H9 (cell line): ENCODE results near the gene MT1A. TPM values are rescaled to one million over a fixed set of nuclear protein-coding genes. Genes with fewer than 3 reads are reported as not detected.

ENCODE experiments used
- DNase-seq: peaks from one replicate; pipeline ENCODE4 v3.0.0-alpha.2; 2017
- H2AFZ ChIP-seq: one replicate; pipeline ENCODE4 v1.6.1; 2013; ENCODE audit warnings: mild to moderate bottlenecking, low read length, control low read depth, moderate library complexity
- H2AK5ac ChIP-seq: 2 replicates; pipeline ENCODE4 v1.6.1; 2013; ENCODE audit warnings: low read length, control low read depth, mixed read lengths; ENCODE audit not compliant: insufficient read length
- H2BK120ac ChIP-seq: one replicate; pipeline ENCODE4 v1.6.1; 2013; ENCODE audit warnings: low read depth, mild to moderate bottlenecking, low read length, control low read depth, inconsistent platforms; ENCODE audit not compliant: poor library complexity, severe bottlenecking
- H2BK12ac ChIP-seq: 2 replicates; pipeline ENCODE4 v1.6.1; 2013; ENCODE audit warnings: low read length, control low read depth, mixed read lengths, low read depth; ENCODE audit not compliant: insufficient read length
- H2BK15ac ChIP-seq: 2 replicates; pipeline ENCODE4 v1.6.1; 2013; ENCODE audit warnings: low read depth, low read length, control low read depth
- H2BK20ac ChIP-seq: one replicate; pipeline ENCODE4 v1.6.1; 2013; ENCODE audit warnings: low read depth, mild to moderate bottlenecking, low read length, control low read depth, inconsistent platforms; ENCODE audit not compliant: poor library complexity, severe bottlenecking
- H2BK5ac ChIP-seq: 2 replicates; pipeline ENCODE4 v1.6.1; 2013; ENCODE audit warnings: low read length, control low read depth, mixed read lengths; ENCODE audit not compliant: insufficient read length
- H3K14ac ChIP-seq: 2 replicates; pipeline ENCODE4 v1.6.1; 2013; ENCODE audit warnings: low read length, control low read depth; ENCODE audit not compliant: insufficient read depth
- H3K18ac ChIP-seq: 2 replicates; pipeline ENCODE4 v1.6.1; 2013; ENCODE audit warnings: low read depth, mild to moderate bottlenecking, mixed read lengths, low read length, control low read depth; ENCODE audit not compliant: insufficient read length
- H3K23ac ChIP-seq: 2 replicates; pipeline ENCODE4 v1.6.1; 2013; ENCODE audit warnings: low read length, control low read depth, mixed read lengths, low read depth; ENCODE audit not compliant: insufficient read length
- H3K23me2 ChIP-seq: 2 replicates; pipeline ENCODE4 v1.6.1; 2013; ENCODE audit warnings: low read depth, mild to moderate bottlenecking, mixed read lengths, low read length, control low read depth; ENCODE audit not compliant: insufficient read length, poor library complexity, severe bottlenecking
- H3K27ac ChIP-seq: 2 replicates; pipeline ENCODE4 v1.5.1; 2013; ENCODE audit warnings: low read length, control low read depth, mixed read lengths, low read depth; ENCODE audit not compliant: insufficient read length
- H3K27me3 ChIP-seq: 2 replicates; pipeline ENCODE4 v1.6.1; 2013; ENCODE audit warnings: low read length, control low read depth, inconsistent platforms; ENCODE audit not compliant: insufficient read depth
- H3K4ac ChIP-seq: 2 replicates; pipeline ENCODE4 v1.6.1; 2013; ENCODE audit warnings: low read depth, mild to moderate bottlenecking, control low read depth, inconsistent platforms, low read length, moderate library complexity
- H3K4me1 ChIP-seq: 2 replicates; pipeline ENCODE4 v1.6.1; 2013; ENCODE audit warnings: low read length, control low read depth, inconsistent platforms; ENCODE audit not compliant: insufficient read depth
- H3K4me2 ChIP-seq: 2 replicates; pipeline ENCODE4 v1.6.1; 2013; ENCODE audit warnings: low read length, control low read depth, mixed read lengths; ENCODE audit not compliant: insufficient read length, insufficient read depth
- H3K56ac ChIP-seq: 2 replicates; pipeline ENCODE4 v1.6.1; 2013; ENCODE audit warnings: low read depth, mild to moderate bottlenecking, mixed read lengths, low read length, control low read depth; ENCODE audit not compliant: insufficient read length
- H3K79me1 ChIP-seq: 2 replicates; pipeline ENCODE4 v1.6.1; 2013; ENCODE audit warnings: low read depth, mild to moderate bottlenecking, moderate library complexity, low read length, control low read depth, inconsistent platforms; ENCODE audit not compliant: insufficient read depth, poor library complexity, severe bottlenecking
- H3K79me2 ChIP-seq: 2 replicates; pipeline ENCODE4 v1.6.1; 2013; ENCODE audit warnings: low read length, control low read depth, inconsistent platforms; ENCODE audit not compliant: insufficient read depth
- H3K9ac ChIP-seq: 2 replicates; pipeline ENCODE4 v1.6.1; 2013; ENCODE audit warnings: low read length, control low read depth, mixed read lengths; ENCODE audit not compliant: insufficient read length; ENCODE audit errors: extremely low read depth
- H3K9me3 ChIP-seq: one replicate; pipeline ENCODE4 v1.6.1; 2013; ENCODE audit warnings: low read depth, low read length, inconsistent platforms; ENCODE audit not compliant: control insufficient read depth
- H3T11ph ChIP-seq: one replicate; pipeline ENCODE4 v1.6.1; 2013; ENCODE audit warnings: mild to moderate bottlenecking, low read length, control low read depth, inconsistent platforms
- H4K20me1 ChIP-seq: one replicate; pipeline ENCODE4 v1.6.1; 2013; ENCODE audit not compliant: control insufficient read depth, insufficient read length, insufficient read depth
- H4K5ac ChIP-seq: 2 replicates; pipeline ENCODE4 v1.6.1; 2013; ENCODE audit warnings: low read depth, mild to moderate bottlenecking, mixed read lengths, low read length, control low read depth; ENCODE audit not compliant: insufficient read length
- H4K8ac ChIP-seq: replicated peaks from 2 replicates; pipeline ENCODE4 v1.6.1; 2013; ENCODE audit warnings: low read length, control low read depth, mixed read lengths, low read depth; ENCODE audit not compliant: insufficient read length
- H4K91ac ChIP-seq: 2 replicates; pipeline ENCODE4 v1.6.1; 2013; ENCODE audit warnings: low read depth, mild to moderate bottlenecking, moderate library complexity, mixed read lengths, low read length, control low read depth; ENCODE audit not compliant: insufficient read length
- H3K27ac Mint-ChIP-seq, 3 experiments: 2 replicates in 2 of 3; 3 replicates in 1 of 3; pipeline ENCODE4 v1.8.0; 2020 to 2021; ENCODE audit warnings: mixed read lengths in 3 of 3, mild to moderate bottlenecking in 1 of 3, moderate library complexity in 1 of 3
- H3K27me3 Mint-ChIP-seq: 2 replicates; pipeline ENCODE4 v1.8.0; 2021; ENCODE audit warnings: low read depth, mild to moderate bottlenecking, moderate library complexity, mixed read lengths
- H3K36me3 Mint-ChIP-seq, 3 experiments: 2 replicates in 2 of 3; 3 replicates in 1 of 3; pipeline ENCODE4 v1.8.0; 2020 to 2021; ENCODE audit warnings: low read depth in 3 of 3, mixed read lengths in 3 of 3; ENCODE audit not compliant: insufficient read depth in 1 of 3
- H3K4me1 Mint-ChIP-seq, 2 experiments: 2 replicates each; pipeline ENCODE4 v1.8.0; 2020; ENCODE audit warnings: mixed read lengths in 2 of 2
- H3K4me3 Mint-ChIP-seq, 2 experiments: 2 replicates in 1 of 2; 3 replicates in 1 of 2; pipeline ENCODE4 v1.8.0; 2020 to 2021; ENCODE audit warnings: mild to moderate bottlenecking in 2 of 2, mixed read lengths in 2 of 2, moderate library complexity in 1 of 2
- H3K9me3 Mint-ChIP-seq, 2 experiments: 2 replicates in 1 of 2; 3 replicates in 1 of 2; pipeline ENCODE4 v1.8.0; 2020; ENCODE audit warnings: mild to moderate bottlenecking in 2 of 2, mixed read lengths in 2 of 2, moderate library complexity in 1 of 2
- CTCF ChIP-seq: fragments of 200-600 bp; sonication (generic); conservative IDR thresholded peaks from 3 replicates; pipeline ENCODE4 v1.8.0; 2021; ENCODE audit warnings: antibody characterized with exemption, mild to moderate bottlenecking
- WGBS: extraction: QIAGEN DNeasy Blood & Tissue Kit; methylation state at CpG from one replicate; pipeline ENCODE4 v1.1.7; 2013; ENCODE audit warnings: missing lambda C conversion rate, low lambda C conversion rate, mixed read lengths; ENCODE audit not compliant: insufficient read length; ENCODE audit errors: extremely low coverage; 5-methylcytosine and 5-hydroxymethylcytosine counted together
- total RNA-seq: library from RNA; stranded (reverse); gene quantifications from 2 replicates; pipeline ENCODE4 v1.2.1, GENCODE V29; 2021

The MT1A gene
- total RNA-seq, 1 experiment from 2014 or later: not detected

GRCh38 chr16:56652600-56652999, 14.1 kb downstream of the MT1A start:
- H4K5ac ChIP-seq: no peak overlapping the region
- H3T11ph ChIP-seq: no peak overlapping the region
- no peak overlapping the region for H2AK5ac ChIP-seq
- H4K8ac ChIP-seq: no peak overlapping the region
- no peaks in the 10 kb centered on the region for H4K20me1 ChIP-seq
- no peak overlapping the region for H2BK12ac ChIP-seq
- H3K18ac ChIP-seq: no peak overlapping the region
- H3K4me1 ChIP-seq: no peaks in the 10 kb centered on the region
- no peak overlapping the region for H3K14ac ChIP-seq
- no peak overlapping the region for H4K91ac ChIP-seq
- Mint-ChIP-seq H3K4me3 (no peak overlapping the region), H3K27ac (no peak overlapping the region), H3K4me1 (peaks cover 6 to 12% of the 10 kb centered on the region in 2 experiments), H3K36me3 (no peaks in the 10 kb centered on the region), H3K27me3 (peaks cover 75% of the 10 kb centered on the region), H3K9me3 (no peaks in the 10 kb centered on the region)
- no peak overlapping the region for H3K23ac ChIP-seq
- H3K27me3 ChIP-seq: peaks cover 3% of the 10 kb centered on the region; the same call in 1 of the 2 replicates
- no peak overlapping the region for H3K9ac ChIP-seq
- H2BK20ac ChIP-seq: no peak overlapping the region
- no CpG with 5 or more reads among the region's 1 CpG for WGBS
- H2BK120ac ChIP-seq: no peak overlapping the region
- H2BK15ac ChIP-seq: no peak overlapping the region
- H3K4ac ChIP-seq: no peak overlapping the region
- no peaks in the 10 kb centered on the region for H3K79me2 ChIP-seq
- H3K27ac ChIP-seq: no peak overlapping the region
- H3K56ac ChIP-seq: no peak overlapping the region
- no peak overlapping the region for H2AFZ ChIP-seq
- H3K9me3 ChIP-seq: no peaks in the 10 kb centered on the region
- no peaks in the 10 kb centered on the region for H3K79me1 ChIP-seq
- TF ChIP-seq CTCF: no peak
- H3K23me2 ChIP-seq: no peaks in the 10 kb centered on the region
- no peak for DNase-seq
- no peak overlapping the region for H3K4me2 ChIP-seq
- H2BK5ac ChIP-seq: no peak overlapping the region
